ENCODE data around the gene NEGR1. TPM values are rescaled to one million over a fixed set of nuclear protein-coding genes. Genes with fewer than 3 reads are reported as not detected.

NEGR1 gene
- total and polyA plus RNA-seq, 2 donors (not counting 3 experiments of a cell fraction or from before 2014, with no cell fraction given), result 6.8 to 21.8 TPM

DNA sequence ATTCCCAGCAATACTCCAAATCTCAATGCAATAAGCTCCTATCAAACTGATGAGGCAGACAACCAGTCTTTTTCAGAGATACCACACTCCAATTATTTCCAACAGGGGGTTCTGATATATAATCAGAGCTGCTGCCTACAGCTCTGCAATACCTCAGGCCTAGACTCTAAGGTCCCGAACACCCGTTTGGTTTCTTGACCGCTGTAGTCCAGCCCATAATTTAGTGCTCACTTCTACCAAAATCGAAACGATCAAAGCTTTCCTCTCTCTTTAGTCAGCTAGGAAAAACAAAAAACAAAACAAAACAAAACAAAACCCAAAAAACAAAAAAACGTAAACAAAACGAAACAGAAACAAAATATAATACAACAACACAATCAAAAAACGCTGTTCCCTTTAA is 453.0 kb downstream of the NEGR1 start:
- Histone ChIP-seq H3K4me3 (replicated peaks in 1 of 3; ENCODE audit: insufficient read depth in 1 of 3, low read depth in 1 of 3, low read length in 3 of 3) (no peak overlapping the region), H3K79me2 (ENCODE audit: control insufficient read depth, insufficient read depth, low read length) (no peaks in the 10 kb centered on the region), H3K9me3 (replicated peaks; ENCODE audit: control insufficient read depth, insufficient read depth, low read length) (no peaks in the 10 kb centered on the region), H3K27ac (ENCODE audit: insufficient read depth, low read depth, low read length) (no peak overlapping the region), H4K20me1 (replicated peaks; ENCODE audit: control insufficient read depth, extremely low read depth, insufficient read depth, low read length) (no peaks in the 10 kb centered on the region), H3K4me1 (ENCODE audit: control insufficient read depth, extremely low read depth, insufficient read depth, low read length) (no peaks in the 10 kb centered on the region), H2AFZ (ENCODE audit: low read depth, low read length) (no peak overlapping the region), H3K4me2 (ENCODE audit: insufficient read depth, low read length) (no peak overlapping the region), H3K9ac (replicated peaks; ENCODE audit: extremely low read depth, insufficient read depth, low read length) (no peak overlapping the region), H3K36me3 (ENCODE audit: control insufficient read depth in 2 of 2, extremely low read depth in 1 of 2, insufficient read depth in 2 of 2, low read length in 2 of 2) (no peaks in the 10 kb centered on the region), H3K27me3 (ENCODE audit: control insufficient read depth in 2 of 2, insufficient read depth in 2 of 2, low read length in 2 of 2) (no peaks in the 10 kb centered on the region), H3K9me1 (replicated peaks; ENCODE audit: control insufficient read depth, extremely low read depth, insufficient read depth, low read length) (no peaks in the 10 kb centered on the region)
- no peak for FAIRE-seq
- TF ChIP-seq POLR2AphosphoS5 (IDR thresholded peaks at IDR 0.05; ENCODE audit: insufficient read depth, low read depth, low read length) (no peak), POLR2A (IDR thresholded peaks at IDR 0.05; ENCODE audit: low read depth, low read length) (no peak), JUN (IDR thresholded peaks at IDR 0.05; ENCODE audit: borderline replicate concordance, insufficient read depth, insufficient read length, low read depth) (no peak)
- TF ChIP-seq, protein P1, sequence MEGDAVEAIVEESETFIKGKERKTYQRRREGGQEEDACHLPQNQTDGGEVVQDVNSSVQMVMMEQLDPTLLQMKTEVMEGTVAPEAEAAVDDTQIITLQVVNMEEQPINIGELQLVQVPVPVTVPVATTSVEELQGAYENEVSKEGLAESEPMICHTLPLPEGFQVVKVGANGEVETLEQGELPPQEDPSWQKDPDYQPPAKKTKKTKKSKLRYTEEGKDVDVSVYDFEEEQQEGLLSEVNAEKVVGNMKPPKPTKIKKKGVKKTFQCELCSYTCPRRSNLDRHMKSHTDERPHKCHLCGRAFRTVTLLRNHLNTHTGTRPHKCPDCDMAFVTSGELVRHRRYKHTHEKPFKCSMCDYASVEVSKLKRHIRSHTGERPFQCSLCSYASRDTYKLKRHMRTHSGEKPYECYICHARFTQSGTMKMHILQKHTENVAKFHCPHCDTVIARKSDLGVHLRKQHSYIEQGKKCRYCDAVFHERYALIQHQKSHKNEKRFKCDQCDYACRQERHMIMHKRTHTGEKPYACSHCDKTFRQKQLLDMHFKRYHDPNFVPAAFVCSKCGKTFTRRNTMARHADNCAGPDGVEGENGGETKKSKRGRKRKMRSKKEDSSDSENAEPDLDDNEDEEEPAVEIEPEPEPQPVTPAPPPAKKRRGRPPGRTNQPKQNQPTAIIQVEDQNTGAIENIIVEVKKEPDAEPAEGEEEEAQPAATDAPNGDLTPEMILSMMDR (IDR thresholded peaks at IDR 0.05; ENCODE audit: extremely low read depth in 1 of 2, insufficient read depth in 1 of 2, low read depth in 1 of 2, low read length in 2 of 2), result no peak
- ChIA-PET CTCF (no interaction called here), POLR2A (no interaction called here)
- intact Hi-C loops (cut with micrococcal nuclease), result no loop called here
- dilution Hi-C loops (cut with MboI; ENCODE audit: extremely low pct_ligation_motif_present, low sequenced_read_pairs), result no loop called here
- no peak for DNase-seq (ENCODE audit: low read depth, low spot score)
- BruUV-seq (replicated peaks), result no TSS peak

DNA sequence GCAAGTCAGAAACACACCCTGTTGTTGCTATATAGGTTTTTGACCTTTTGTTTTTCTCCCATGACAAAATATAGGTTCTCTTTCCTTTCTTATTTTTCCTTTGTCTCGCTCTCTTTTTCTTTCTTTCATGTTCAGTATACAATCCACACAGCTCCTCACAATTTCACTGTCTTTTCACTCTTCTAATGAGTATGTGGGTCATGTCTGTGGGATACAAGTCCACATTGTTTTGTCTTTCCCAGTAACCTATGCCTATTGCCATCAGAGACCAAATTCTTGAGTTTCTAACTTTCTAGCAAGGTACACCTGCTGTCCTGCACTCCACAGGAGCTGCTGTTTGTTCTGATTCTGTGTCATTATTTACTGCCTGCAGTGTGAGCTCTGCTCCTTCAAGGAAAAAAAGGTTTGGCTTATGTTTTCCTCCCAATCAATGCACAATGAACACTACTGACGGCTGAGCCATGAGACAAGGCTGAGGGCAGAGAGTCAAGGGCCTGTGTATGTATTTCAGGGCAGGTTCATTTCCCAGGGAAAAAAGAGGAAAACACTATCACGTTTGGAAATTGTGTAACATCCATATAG is 453.8 kb downstream of the NEGR1 start:
- Histone ChIP-seq H3K79me2 (ENCODE audit: control insufficient read depth, insufficient read depth, low read length) (no peaks in the 10 kb centered on the region), H3K36me3 (ENCODE audit: control insufficient read depth in 2 of 2, extremely low read depth in 1 of 2, insufficient read depth in 2 of 2, low read length in 2 of 2) (no peaks in the 10 kb centered on the region), H3K4me2 (ENCODE audit: insufficient read depth, low read length) (no peak overlapping the region), H3K4me1 (ENCODE audit: control insufficient read depth, extremely low read depth, insufficient read depth, low read length) (no peaks in the 10 kb centered on the region), H3K27ac (ENCODE audit: insufficient read depth, low read depth, low read length) (no peak overlapping the region), H3K9me1 (replicated peaks; ENCODE audit: control insufficient read depth, extremely low read depth, insufficient read depth, low read length) (no peaks in the 10 kb centered on the region), H3K9ac (replicated peaks; ENCODE audit: extremely low read depth, insufficient read depth, low read length) (no peak overlapping the region), H4K20me1 (replicated peaks; ENCODE audit: control insufficient read depth, extremely low read depth, insufficient read depth, low read length) (no peaks in the 10 kb centered on the region), H3K4me3 (replicated peaks in 1 of 3; ENCODE audit: insufficient read depth in 1 of 3, low read depth in 1 of 3, low read length in 3 of 3) (no peak overlapping the region), H3K9me3 (replicated peaks; ENCODE audit: control insufficient read depth, insufficient read depth, low read length) (no peaks in the 10 kb centered on the region), H3K27me3 (ENCODE audit: control insufficient read depth in 2 of 2, insufficient read depth in 2 of 2, low read length in 2 of 2) (no peaks in the 10 kb centered on the region), H2AFZ (ENCODE audit: low read depth, low read length) (no peak overlapping the region)
- dilution Hi-C loops (cut with MboI; ENCODE audit: extremely low pct_ligation_motif_present, low sequenced_read_pairs), result no loop called here
- ChIA-PET POLR2A (no interaction called here), CTCF (no interaction called here)
- intact Hi-C loops (cut with micrococcal nuclease), result no loop called here
- no TSS peak for BruUV-seq (replicated peaks)
- FAIRE-seq, result no peak
- DNase-seq (ENCODE audit: low read depth, low spot score), result no peak
- TF ChIP-seq, protein P2, sequence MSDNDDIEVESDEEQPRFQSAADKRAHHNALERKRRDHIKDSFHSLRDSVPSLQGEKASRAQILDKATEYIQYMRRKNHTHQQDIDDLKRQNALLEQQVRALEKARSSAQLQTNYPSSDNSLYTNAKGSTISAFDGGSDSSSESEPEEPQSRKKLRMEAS (IDR thresholded peaks at IDR 0.05; ENCODE audit: insufficient read depth, insufficient read length), result no peak
- TF ChIP-seq JUN (IDR thresholded peaks at IDR 0.05; ENCODE audit: borderline replicate concordance, insufficient read depth, insufficient read length, low read depth), result no peak
- TF ChIP-seq FOS (IDR thresholded peaks at IDR 0.05; ENCODE audit: borderline replicate concordance, insufficient read depth, low read length), result no peak
- no peak for TF ChIP-seq MYC (IDR thresholded peaks at IDR 0.05; ENCODE audit: low read depth, low read length)
- no peak for TF ChIP-seq GATA2 (IDR thresholded peaks at IDR 0.05; ENCODE audit: insufficient read depth, insufficient read length, low read depth, low read length)
- TF ChIP-seq EZH2 (IDR thresholded peaks at IDR 0.05; ENCODE audit: borderline replicate concordance, low read depth, low read length, severe bottlenecking), result no peak
- TF ChIP-seq, protein P1 (IDR thresholded peaks at IDR 0.05; ENCODE audit: extremely low read depth in 1 of 2, insufficient read depth in 1 of 2, low read depth in 1 of 2, low read length in 2 of 2), result no peak
- no peak for TF ChIP-seq POLR2A (IDR thresholded peaks at IDR 0.05; ENCODE audit: low read depth, low read length)
- no peak for TF ChIP-seq POLR2AphosphoS5 (IDR thresholded peaks at IDR 0.05; ENCODE audit: insufficient read depth, low read depth, low read length)
